Left ventricle myocardium superior (tissue), 1 donor: ENCODE measurements around the gene SPIN1. TPM values are rescaled to one million over a fixed set of nuclear protein-coding genes. Genes with fewer than 3 reads are reported as not detected.

Source experiments
- ATAC-seq: fragments of 200-7000 bp; cut with Tn5 transposase; one replicate; pipeline ENCODE4 v1.9.1; 2020; ENCODE audit warnings: mild to moderate bottlenecking, moderate library complexity
- DNase-seq: peaks from one replicate; pipeline ENCODE4 v3.0.0-alpha.2; 2020
- intact Hi-C: fragments of 100-400 bp; cut with micrococcal nuclease; formaldehyde crosslinking; loops from one replicate; pipeline ENCODE4 v1.11.0; 2022
- total RNA-seq: library from RNA; stranded (reverse); fragmentation: NEBNext Ultra II Directional; extraction: Animal tissue kit (Norgen Biotek cat#: 25700); gene quantifications from one replicate; pipeline ENCODE4 v1.2.1, GENCODE V29; 2021
- donor health status: DM: no; HTN: yes; CAD: no; lungs with severe emphysema.

SPIN1 gene
- total RNA-seq, 1 donor from 2014 or later: 56.6 TPM

DNA sequence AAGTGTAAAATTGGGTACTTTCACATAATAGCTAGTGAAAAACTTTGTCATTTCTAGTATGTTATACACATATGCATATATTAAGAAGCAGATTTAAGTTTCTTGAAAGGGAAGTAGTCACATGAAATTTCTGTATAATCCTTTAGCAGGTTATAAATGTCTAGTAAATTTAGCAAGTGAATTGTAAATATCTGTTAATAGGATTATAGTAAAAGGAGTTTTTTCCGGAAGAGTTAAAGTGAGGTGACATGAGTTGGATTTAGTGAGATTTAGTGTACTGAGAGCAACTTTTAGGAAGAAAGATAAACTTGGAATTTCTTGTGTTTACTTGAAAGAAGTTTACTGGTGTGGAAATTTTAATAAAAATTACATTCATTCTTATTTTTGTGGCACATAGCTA is 38.4 kb downstream of the SPIN1 start:
- ATAC-seq (no peak), DNase-seq (no peak)
- intact Hi-C loops: no loop called here

DNA sequence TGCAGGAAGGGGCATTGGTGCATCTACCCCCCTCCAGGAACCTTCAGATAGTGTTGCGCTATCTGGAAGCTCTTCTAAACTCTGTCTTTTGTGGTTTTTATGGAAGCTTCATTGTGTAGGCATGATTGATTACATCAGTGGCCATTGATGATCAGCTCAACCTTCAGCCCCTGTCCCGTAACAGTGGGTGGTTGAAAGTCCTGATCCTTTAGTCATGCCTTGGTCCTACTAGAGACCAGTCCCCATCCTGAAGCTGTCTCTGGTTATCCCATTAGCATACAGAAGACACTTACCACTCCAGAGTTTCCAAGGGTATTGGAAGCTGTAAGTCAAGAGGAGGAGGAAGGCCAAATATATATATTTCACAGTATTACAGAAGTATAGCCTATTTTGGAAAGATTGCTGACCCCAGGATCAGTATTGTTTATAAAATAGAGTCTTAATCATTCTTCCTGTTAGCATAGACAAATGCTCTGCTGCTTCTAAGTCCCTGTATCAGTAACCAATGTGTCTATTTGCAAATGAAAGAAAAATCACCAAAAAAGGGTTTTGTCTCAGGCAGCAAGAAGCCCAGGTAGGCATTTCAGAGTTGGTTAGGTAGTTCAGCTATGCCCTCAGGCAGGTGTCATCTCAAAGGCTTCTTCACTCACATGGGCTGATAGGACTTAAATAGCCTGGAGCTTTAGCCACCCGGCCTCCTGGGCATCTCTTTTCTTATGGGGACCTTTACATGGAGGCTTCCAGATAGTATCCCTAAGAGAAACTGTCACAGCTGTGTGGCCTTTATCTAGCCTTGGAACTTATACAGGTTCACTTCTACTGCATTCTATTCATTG is 41.6 kb downstream of the SPIN1 start:
- intact Hi-C loops: no loop called here
- ATAC-seq: no peak
- no peak for DNase-seq

GRCh38 chr9:88433583-88434255 is 45.5 kb downstream of the SPIN1 start:
- no peak for DNase-seq
- no peak for ATAC-seq
- intact Hi-C loops: no loop called here

GRCh38 chr9:88435336-88435735 is 47.1 kb downstream of the SPIN1 start:
- ATAC-seq (no peak), DNase-seq (no peak)
- intact Hi-C loops: no loop called here

- DNase-seq: no peak
- no peak for ATAC-seq
- intact Hi-C loops: no loop called here
These were observed 48.1 kb downstream of the SPIN1 start for GRCh38 chr9:88436379-88436778.

GRCh38 chr9:88437210-88438146 is 49.2 kb downstream of the SPIN1 start:
- intact Hi-C loops: no loop called here
- no peak for DNase-seq

GRCh38 chr9:88438811-88439210 is 50.6 kb downstream of the SPIN1 start:
- DNase-seq (no peak), ATAC-seq (no peak)
- intact Hi-C loops: no loop called here

More at GRCh38 chr9:88437210-88438146, 49.2 kb downstream of the SPIN1 start:
- no peak for ATAC-seq

GRCh38 chr9:88441301-88442007 is 53.2 kb downstream of the SPIN1 start:
- intact Hi-C loops: no loop called here
- DNase-seq (no peak), ATAC-seq (no peak)

GRCh38 chr9:88443480-88444113 is 55.4 kb downstream of the SPIN1 start:
- ATAC-seq (no peak), DNase-seq (no peak)
- intact Hi-C loops: no loop called here

- intact Hi-C loops: no loop called here
- DNase-seq: no peak
- ATAC-seq: peak; percentile 27
These were observed 58.5 kb downstream of the SPIN1 start for GRCh38 chr9:88446728-88447127.

GRCh38 chr9:88447431-88447830 is 59.2 kb downstream of the SPIN1 start:
- no peak for ATAC-seq
- intact Hi-C loops: no loop called here
- DNase-seq: no peak

DNA sequence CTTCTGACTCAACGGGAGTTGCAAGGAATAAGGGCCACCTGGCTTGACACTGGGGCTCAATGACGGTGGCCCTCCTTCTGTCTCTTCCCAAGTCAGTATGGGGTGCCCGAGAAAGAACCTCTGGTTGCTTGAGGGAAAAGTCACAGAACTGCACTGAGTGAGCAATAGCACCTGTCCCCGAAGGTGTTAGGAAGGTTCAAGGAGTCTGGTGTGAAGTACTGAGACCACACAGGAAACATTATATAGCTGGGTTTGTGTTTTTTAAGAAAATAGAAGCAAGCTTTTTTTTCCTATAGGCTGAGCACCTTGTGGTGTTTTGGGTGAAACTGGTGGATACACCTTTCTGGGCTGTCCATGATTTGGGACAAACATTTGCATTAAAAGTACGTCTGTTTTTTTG is 62.9 kb downstream of the SPIN1 start:
- no peak for DNase-seq
- ATAC-seq: no peak
- intact Hi-C loops: no loop called here

GRCh38 chr9:88458716-88459465 is 70.6 kb downstream of the SPIN1 start:
- peak; percentile 63 for ATAC-seq
- intact Hi-C loops: no loop called here
- DNase-seq: no peak

- DNase-seq: no peak
- no peak for ATAC-seq
- intact Hi-C loops: no loop called here
These were observed 72.5 kb downstream of the SPIN1 start for GRCh38 chr9:88460587-88461332.

DNA sequence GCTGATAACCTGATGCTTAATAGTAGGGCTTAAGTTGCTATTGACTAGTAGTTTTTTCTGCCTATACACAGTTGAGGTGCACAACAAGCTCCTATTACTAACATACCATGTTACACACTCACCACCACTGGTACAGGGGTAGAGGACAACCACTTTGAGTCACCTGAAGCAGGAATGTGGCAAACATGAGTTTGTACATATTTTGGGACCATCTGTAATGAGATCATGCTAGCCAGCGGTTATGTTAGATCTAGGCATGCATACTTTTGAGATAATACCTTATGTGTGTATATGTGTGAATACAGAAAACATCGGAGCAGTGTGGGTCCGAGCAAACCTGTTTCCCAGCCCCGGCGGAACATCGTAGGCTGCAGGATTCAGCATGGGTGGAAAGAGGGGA is 73.9 kb downstream of the SPIN1 start:
- no peak for DNase-seq
- intact Hi-C loops: no loop called here
- ATAC-seq: no peak

DNA sequence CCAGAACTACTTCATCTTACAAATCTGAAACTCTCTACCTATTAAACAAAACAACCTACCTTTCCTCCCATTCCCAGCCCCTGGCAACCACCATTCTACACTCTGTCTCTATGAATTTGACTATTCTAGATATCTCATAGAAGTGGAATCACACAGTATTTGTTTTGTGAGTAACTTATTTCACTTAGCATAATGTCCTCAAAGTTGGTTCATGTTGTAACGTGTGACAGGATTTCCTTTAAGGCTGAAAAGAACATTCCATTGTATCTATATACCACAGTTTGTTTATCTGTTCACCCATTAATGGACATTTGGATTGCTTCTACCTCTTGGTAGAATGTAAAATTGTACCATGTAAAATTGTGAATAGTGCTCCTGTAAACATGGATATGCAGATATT is 76.6 kb downstream of the SPIN1 start:
- DNase-seq (no peak), ATAC-seq (no peak)
- intact Hi-C loops: no loop called here

GRCh38 chr9:88468226-88468625 is 80.0 kb downstream of the SPIN1 start:
- intact Hi-C loops: no loop called here
- ATAC-seq (no peak), DNase-seq (no peak)
